Ishikawa (cell line): ENCODE measurements around the gene NRBF2.

Source experiments
- CEBPB ChIP-seq: IDR thresholded peaks from 2 replicates; pipeline ENCODE4 v1.6.1; 2012
- EGR1 ChIP-seq: IDR thresholded peaks from 2 replicates; pipeline ENCODE4 v1.6.1; 2012
- REST ChIP-seq: IDR thresholded peaks from 2 replicates; pipeline ENCODE4 v1.6.1; 2012; ENCODE audit warnings: low read depth, mild to moderate bottlenecking
- TEAD4 ChIP-seq: IDR thresholded peaks from 2 replicates; pipeline ENCODE4 v1.6.1; 2012

GRCh38 chr10:63119041-63119440 lies 14.1 kb upstream of the NRBF2 start:
- TF ChIP-seq EGR1 (no peak), CEBPB (no peak), TEAD4 (no peak), REST (no peak)
